ELR (cell line): ENCODE data around the gene ITIH2.
"Not testable (repeated sequence)": the region's sequence is repeated elsewhere in the genome, so short reads cannot be mapped to it uniquely, and the experiment has no call there.

Experiments
- DNase-seq: peaks from one replicate; pipeline ENCODE4 v3.0.0-alpha.2; 2015; ENCODE audit warnings: low read depth

The ITIH2 gene

DNA sequence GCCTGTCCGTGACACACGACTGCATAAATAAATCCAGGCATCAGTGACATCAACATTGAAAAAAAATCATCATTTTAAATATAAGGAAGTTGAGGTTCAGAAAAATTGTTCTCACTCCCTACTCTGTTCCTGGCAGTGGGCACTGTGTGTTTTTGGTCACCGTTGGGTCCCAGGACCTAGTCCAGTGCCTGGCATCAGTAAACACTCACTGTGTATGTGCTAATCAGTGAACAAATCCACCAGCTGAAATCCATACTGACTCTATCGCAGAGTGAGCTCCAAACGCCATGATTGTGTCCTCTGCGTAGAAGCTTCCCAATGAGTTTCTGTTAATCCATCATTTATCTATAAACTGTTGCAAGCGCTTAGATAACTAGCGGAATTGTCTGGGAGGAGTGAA is 41.2 kb downstream of the ITIH2 start:
- DNase-seq: no peak

DNA sequence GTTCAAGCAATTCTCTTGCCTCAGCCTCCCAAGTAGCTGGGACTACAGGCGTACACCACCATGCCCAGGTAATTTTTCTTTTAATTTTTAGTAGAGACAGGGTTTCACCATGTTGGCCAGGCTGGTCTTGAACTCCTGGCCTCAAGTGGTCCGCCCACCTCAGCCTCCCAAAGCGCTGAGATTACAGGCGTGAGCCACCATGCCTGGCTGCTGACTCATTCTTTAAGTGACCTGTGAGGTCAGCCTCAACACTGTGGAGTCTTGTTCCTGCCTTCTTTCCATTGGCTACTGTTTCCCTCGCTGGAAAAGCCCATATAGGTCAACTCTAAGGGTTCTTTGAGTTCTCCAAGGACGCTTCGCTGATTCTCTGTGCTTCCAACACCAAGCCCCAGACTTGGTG is 45.5 kb downstream of the ITIH2 start:
- peak; percentile 41 for DNase-seq

DNA sequence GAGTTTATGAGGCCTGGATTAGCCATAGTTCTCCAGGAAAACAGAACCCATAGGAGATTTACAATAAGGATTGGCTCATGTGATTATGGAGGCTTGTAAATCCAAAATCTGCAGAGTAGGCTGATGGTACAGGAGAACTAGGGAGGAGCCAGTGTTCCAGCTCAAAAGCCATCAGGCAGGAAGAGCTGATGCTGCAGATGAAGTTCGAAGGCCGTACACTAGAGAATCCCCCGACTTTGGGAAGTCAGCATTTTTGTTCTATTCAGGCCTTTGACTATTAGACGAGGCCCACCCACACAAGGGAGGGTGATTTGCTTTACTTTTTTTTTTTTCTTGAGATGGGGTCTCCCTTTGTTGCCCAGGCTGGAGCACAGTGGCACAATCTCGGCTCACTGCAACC is 47.1 kb downstream of the ITIH2 start:
- DNase-seq: no peak

DNA sequence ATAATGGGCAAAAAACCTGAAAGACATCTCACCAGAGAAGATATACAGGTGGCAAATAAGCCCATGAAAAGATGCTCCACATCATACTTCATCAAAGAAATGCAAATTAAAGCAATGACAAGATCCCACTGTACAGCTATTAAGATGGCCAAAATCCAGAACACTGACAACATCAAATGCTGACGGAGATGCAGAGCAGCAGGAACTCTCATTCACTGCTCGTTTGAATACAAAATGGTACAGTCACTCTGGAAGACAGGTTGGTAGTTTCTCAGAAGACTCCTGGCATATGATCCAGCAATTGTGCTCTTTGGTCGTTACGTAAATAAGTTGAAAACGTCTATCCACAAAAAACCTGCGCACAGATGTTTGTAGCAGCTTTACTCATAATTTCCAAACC is 49.1 kb downstream of the ITIH2 start:
- DNase-seq: no peak

DNA sequence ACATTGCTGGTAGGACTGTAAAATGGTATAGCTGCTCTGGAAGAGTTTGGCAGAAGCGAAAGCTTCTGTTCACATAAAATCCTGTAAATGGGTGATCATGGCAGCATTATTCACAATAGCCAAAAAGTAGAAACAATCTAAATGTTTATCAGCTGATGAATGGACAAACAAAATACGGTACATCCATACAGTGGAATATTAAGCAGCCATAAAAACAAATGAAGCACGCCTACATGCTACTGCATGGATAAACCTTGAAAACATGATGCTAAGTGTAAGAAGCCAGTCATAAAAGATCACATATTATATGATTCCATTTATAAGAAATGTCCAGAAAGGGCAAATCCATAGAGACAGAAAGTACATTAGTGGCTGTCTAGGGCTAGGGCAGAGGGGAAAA is 52.0 kb downstream of the ITIH2 start:
- DNase-seq: no peak

DNA sequence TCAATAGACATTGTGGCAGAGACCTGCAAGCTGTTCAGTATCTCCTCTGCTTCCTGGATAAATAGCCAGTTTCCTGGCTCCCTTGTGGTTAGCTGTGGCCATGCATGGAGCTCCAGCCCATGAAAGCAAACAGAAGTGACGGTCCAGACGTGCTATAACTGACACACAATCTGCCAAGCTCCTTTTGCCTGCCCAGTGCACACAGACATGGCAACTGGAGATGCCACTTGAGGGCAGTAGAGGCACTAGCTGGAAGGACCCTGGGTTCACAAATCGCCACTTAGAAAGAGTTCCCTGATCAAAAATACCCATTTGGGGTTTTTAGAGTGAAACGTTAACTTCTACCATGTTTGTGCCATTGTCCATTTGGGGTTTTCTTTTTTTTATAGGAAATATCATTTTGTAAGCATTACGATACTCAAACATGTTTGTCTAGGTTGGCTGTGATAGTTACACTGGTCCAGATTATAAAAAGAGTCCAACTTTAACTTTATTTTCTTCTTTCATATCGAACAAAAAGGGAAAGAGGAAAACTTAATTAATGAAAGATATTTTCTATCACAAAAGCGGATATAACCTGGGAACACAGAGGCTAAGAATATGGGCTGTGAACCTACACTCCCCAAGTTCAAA is 53.4 kb downstream of the ITIH2 start:
- DNase-seq: peak; percentile 47

DNA sequence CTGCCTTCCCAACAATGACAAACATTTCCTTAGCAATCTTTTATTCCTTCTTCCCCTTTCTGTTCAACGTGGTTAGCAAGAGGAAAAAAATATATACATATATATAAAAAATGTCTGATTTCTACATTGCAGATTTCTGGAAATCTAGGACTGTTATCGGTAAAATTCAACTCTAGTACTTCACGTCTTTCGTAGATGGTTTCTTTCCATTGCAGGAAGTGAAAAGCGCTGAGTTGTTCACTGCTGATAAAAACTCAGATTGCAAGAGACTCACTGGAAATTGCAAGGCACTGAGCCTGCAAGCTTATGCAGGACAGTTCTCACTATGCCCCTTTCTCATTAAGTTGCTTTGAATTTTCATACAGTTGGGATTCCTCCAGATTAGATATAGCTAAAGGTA is 60.8 kb downstream of the ITIH2 start:
- DNase-seq: no peak

DNA sequence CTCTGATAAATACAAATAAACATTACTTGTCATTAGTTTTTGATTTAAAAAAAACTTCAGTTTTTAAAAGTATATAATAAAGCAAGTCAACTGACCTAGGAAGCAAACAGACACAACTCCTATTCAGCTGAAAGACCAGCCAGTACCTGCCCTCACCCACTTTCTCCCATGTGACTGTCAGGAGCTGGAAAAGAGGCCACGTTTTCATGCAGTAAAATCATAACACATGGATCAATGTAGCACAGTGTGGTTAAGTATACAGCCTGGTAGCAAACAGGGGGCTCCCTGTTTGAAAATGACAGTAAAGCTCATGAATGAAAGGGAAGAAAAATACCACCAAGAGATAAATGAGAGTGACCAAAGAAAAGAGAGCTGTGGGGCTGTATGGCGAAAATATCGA is 63.1 kb downstream of the ITIH2 start:
- DNase-seq: no peak

DNA sequence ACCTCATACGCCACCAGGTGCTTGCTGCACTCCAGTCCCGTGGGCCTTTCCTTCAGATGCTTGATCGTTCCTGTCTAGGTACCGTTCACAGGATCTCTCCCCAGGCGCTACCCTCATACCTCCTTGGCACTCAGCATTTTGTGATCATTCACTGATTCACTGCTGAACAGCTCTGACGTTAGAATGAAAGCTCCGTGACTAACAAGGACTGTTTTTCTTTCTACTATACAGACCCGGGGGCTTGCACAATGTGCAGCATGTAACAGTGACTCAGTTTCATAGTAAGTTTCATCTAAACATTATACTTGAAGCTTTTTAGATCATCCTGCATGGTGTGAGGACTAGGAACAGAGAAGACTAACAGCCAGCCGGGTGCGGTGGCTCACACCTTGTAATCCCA is 64.1 kb downstream of the ITIH2 start:
- peak; percentile 94 for DNase-seq

DNA sequence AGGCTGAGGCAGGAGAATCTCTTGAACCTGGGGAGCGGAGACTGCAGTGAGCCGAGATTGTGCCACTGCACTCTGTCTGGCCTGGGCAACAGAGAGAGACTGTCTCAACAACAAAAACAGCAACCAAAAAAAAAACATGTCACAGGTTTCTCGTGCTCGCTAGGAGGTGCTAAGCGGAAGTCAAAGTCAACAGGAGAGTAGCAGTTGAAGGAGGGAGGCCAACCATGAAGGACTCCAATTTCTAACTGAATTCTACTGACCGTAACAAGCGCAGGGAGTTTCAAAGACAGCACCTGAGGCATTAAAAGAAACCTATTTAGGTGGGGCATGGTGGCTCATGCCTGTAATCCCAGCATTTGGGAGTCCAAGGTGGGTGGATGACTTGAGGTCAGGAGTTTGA is 65.3 kb downstream of the ITIH2 start:
- DNase-seq: no peak

DNA sequence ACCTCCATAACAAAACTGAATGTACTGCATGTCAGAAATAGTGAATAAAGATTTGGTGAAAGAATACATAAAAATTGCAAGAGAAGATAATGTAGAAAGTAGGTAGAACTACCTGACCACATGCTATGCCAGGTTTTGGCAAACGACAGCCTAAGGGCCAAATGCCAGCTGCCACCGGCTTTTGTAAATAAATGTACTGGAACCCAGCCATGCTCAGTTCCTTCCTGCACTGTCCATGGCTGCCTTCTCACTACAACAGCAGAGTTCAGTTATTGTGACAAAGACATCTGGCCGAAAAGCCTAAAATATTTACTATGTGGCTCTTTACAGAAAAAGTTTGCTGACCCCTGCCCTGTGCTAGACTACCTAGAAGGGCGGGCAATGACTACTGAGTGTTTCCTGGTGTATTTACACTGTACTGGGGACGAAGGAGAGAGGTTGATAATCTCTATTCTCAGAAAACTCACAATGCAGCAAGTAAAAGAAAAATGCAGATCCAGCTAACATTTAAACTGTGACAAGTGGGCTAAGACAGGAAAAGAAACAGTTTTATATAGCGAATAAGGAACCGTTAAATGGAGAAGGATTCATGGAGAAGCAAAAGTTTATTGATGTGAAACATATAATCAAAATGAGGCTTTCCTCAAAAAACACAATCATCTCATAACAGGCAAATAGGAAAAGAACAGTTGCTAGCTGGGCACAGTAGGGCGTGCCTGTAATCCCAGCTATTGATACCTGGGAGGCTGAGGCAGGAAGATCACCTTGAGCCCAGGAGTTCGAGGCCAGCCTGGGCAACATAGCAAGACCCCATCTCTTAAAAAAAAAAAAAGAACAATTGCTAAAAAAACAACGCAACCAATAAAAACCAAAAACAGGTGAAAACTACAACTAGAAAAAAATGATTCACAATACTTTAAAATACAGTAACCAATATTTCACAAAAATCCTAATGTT is 71.0 kb downstream of the ITIH2 start:
- no peak for DNase-seq

DNA sequence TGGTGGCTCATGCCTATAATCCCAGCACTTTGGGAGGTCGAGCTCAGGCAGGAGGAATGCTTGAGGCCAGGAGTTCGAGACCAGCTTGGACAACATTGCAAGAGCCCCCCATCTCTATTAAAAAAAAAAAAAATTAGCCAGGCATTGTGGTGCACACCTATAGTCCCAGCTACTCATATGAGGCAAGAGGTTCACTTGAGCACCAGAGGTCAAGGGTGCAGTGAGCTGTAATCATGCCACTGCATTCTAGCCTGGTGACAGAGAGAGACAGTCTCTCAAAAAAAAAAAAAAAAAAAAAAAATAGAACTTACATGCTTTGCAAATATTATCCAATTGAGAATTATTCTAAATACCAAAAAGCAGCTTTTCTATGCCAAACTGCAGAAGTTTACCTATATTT is 73.7 kb downstream of the ITIH2 start:
- DNase-seq: no peak

DNA sequence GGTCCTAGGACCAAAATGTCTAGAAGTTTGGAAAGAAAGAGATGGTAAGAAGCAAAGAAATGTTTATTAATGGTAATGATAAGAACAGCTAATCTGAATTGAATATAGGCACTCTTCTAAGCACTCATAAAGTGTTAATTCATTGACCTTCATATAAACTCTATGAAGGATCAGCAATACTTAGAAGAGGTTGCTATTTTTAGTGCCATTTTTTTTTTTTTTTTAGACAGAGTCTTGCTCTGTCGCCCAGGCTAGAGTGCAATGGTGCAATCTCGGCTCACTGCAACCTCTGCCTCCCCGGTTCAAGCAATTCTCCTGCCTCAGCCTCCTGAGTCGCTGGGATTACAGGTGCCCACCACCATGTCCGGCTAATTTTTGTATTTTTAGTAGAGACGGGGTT is 79.1 kb downstream of the ITIH2 start:
- not testable (repeated sequence) for DNase-seq

DNA sequence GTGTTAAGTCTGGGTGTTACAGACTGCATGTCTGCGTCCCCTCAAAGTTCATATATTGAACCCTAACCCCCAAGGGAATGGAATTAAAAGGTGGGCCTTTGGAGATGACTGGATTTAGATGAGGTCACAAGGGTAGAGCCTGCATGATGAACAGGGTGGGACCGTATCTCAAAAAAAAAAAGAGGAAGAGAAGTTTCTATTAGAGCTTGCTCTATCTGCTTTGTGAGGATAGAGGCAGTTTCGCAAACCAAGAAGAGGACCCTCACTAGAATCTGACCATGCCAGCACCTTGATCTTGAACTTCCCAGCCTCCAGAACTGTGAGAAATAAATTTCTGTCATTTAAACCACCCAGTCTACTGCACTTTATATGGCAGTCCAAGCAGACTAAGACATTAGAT is 83.3 kb downstream of the ITIH2 start:
- no peak for DNase-seq

DNA sequence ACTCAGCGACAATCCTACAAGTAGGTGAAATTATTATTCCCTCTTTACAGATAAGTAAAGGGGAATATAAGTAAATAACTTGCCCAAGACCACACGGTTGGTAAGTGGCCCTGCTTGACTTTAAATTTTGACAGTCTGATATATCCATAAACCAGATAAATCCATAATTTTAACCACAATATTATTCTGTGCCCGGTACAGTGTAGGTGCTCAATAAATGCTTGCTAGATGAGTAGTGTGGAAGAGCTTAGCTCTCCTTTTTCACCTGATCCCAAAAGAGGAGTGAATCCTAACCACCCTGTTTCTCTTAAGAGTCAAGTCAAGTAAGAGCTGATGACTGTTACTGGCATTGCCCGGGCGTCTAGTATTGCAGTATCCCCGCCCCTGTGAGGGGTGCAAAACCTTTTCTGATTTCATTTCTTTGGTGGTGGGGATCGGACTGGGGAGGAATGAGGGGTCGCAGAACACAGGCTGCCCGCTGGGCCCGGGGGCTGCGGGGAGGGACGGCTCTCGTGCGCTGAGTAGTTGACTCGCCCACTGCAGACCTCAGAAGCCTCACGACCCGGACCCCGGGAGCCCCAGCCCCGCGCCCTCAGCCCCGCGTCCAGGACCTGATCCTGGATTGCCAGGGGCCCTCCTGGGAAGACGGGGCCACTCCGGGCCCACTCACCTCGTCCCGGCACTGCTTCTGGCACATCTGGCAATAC is 84.2 kb downstream of the ITIH2 start:
- DNase-seq: peak; percentile 52

DNA sequence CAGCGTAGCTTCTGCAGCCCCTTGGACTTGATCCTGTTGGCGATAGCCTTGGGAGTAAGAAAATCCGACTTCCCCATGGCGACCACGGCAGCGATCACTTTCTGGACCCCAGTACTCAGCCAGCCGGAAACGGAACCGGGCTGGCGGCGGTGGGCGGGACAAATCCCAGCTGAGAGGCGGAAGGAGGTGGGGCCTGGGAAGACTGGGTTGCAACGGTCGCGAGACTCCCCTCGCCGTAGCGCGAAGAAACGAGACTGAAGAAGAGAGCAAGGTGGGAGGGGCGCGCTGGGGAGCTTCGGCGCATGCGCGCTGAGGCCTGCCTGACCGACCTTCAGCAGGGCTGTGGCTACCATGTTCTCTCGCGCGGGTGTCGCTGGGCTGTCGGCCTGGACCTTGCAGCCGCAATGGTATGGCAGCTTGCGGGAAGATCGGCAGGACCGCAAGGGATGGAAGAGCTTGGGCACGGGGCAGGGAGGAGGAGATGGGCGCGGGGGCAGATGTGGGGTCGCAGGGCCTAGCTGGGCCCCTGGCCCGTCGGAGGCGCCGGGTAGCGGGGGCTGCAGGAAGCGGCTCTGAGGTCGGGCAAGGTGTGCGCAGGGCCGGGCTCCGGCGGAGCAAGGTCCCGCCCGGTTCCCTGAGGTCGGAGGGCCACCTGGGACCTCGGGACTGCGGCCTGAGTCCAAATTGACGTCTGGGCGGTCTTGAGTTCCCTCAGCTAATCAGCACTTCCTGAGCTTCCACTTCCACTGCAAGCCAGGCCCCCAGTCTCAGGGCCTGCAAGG is 84.9 kb downstream of the ITIH2 start, which contains the start of the genes ATP5F1C and KIN:
Gene ATP5F1C (plus strand): TSS at position 321 of the 782 bp plus-strand sequence. CDS start 31 bp downstream, at position 352.
Gene KIN (minus strand): TSS at position 137 of the 782 bp plus-strand sequence. CDS start 60 bp downstream, at position 77.
- DNase-seq: peak; percentile 97

DNA sequence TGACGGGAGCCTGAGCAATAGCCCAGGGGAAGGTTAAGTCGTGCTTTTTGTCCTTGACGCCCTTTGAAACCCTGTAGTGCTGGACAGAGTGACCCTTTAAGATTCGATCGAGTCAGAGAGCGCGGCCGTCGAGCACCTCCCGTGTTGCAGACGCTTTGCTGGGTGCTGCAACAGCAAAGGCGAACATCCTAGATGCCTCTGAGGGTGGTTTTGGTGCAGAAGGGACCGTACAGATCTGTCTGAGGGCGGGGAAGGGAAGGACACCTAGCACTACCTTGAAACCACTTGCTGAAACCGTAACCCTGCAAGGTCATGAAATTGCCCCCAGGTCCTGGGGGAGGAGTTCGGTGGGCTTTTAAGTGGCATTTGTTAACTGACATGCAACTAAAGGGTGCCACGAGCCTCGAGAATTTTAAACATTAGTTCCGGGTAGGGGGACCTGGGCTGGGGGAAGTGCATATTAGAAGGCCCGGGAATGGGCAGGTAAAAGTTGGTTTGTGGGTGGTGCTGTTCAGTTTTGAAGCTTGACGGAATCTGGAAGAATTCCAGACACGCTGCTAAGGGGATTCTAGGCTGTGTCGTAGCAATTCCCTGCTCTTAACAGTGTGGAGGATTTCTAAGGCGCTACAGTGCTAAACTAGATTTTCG is 85.6 kb downstream of the ITIH2 start:
- DNase-seq: peak; percentile 44

DNA sequence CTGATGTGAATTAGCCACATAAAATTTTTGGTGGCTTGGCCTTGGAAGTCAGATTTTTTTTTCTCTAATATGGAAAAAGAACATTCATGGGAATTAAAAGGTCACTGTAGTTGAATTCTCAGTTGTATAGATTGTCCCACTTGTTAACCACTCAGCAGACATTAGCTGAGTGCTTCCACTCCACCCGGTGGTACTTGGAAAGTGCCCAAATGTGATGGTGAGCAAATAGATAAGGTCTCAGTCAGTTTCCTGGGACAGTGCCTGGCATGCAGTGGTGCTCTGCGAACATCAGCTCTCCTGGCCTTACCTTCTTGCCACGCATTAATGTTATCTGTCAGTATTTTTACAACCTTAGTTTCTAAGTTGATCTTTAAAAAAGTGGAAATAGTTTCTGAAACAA is 86.3 kb downstream of the ITIH2 start:
- peak; percentile 60 for DNase-seq

DNA sequence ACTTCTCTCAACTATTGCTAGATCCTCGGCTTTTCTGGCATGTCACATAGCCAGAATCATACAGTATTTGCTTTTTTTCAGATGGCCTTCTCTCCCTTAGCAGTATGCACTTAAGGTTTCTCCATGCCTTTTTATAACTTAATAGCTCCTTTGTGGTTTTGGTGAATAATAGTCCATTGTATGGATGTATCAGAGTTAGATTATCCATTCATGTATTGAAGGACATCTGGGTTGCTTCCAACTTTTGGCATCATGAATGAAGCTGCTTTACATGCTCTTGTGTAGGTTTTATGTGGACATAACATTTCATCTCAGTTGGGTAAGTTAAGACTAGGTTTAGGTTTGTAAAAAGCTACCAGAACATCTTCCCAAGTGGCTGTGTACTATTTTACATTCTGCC is 89.4 kb downstream of the ITIH2 start:
- peak; percentile 34 for DNase-seq

DNA sequence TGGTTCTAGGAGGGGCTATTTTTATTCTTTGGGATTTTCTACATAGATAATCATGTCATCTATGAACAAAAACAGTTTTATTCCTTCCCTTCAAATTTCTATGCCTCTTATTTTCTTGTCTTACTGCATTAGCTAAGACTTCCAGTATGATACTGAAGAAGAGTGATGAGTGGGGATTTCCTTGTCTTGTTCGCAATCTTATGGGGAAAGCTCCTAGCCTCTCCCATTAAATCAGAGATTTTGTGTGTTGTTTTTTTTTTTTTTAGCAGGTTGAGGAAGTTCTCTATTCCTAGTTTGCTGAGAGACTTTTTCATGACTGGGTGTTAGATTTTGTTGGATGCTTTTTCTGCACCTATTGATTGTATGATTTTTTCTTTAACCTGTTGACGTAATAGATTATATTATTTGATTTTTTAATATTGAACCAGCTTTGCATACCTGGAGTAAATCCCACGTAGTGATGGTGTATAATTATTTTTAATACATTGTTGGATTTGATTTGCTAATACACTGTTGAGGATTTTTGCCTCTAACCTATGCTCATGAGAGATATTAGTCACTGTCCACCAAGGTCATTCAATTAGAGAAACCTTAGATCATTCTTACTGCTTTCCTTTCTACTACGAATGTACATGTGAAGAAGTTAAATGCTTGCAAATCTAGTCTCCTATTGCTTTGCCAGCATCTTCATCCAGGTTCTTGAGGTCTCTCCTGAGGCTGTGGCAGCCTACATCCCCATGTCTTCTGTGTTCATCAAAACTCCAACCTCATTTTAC is 91.3 kb downstream of the ITIH2 start:
- DNase-seq: no peak

DNA sequence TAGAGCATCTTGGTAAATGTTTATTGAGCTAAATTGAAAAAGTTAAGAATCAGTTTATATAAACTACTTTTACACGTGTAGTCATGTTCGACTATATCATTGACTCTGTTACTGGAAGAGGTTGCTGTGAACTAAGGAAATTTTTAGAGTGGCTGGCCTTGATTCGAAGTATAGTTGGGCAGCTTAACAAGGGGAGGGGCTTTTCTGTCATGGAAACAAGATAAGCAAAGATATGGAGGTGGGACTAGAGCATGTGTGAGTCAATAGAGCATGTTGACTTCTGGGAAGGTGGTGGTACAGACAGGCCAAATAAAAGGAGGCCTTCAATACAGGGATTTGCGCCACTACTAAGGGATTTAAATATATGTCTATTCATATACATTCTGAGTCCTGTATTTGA is 92.5 kb downstream of the ITIH2 start:
- no peak for DNase-seq
